Measurements from ENCODE around the gene PHF21B. TPM values are rescaled to one million over a fixed set of nuclear protein-coding genes. Genes with fewer than 3 reads are reported as not detected.

PHF21B gene
- polyA plus RNA-seq, 1 donor (not counting 4 experiments of a cell fraction or from before 2014, with no cell fraction given): not detected

DNA sequence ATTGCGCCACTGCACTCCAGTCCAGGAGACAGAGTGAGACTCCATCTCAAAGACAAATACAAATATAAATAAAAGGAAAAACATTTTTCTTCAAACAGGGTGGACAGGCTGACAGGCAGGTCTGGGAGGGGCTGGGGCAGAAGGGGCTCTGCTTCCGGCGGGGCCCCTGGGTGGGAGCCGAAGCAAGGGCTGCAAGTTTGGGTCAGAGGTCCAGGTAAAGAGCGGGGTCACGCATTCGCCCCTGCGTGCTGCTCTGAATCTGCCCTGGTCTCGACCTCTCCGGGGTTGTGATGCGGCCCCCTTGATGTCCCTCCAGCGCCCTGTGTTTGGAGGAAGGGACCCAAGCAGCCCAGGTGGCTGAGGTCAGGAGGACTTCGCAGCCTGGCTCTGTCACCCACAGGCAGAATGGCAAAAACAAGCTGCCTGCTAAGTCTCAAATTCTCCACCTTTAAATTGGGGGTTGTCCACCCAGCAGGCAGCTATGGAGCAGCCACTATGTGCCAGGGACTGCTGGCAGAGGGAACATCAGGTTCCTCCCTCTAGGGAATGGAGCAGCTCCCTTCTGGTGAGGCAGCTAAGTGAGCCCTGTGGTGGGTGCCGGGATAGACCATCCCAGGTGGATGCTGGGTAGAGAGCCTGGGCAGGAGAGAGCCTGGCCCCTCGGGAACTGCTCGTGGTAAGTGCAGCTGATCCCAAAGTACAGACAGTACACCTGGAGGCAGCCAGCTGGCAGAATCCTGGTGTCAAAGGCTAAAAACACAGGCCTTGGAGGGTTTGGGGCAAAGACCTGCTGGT, 10.3 kb upstream of the PHF21B start:
- Histone ChIP-seq H3K36me3 (ENCODE audit: control insufficient read depth in 2 of 2, extremely low read depth in 1 of 2, insufficient read depth in 2 of 2, low read length in 2 of 2) (no peaks in the 10 kb centered on the region), H2AFZ (ENCODE audit: control insufficient read depth, low read length) (no peak overlapping the region), H3K4me1 (ENCODE audit: control insufficient read depth, extremely low read depth, insufficient read depth, low read length) (no peaks in the 10 kb centered on the region), H3K9ac (ENCODE audit: control insufficient read depth, extremely low read depth, insufficient read depth, low read length) (no peak overlapping the region), H3K9me3 (ENCODE audit: control insufficient read depth, low read depth, low read length) (no peaks in the 10 kb centered on the region), H3K27me3 (ENCODE audit: control insufficient read depth, extremely low read depth, insufficient read depth, low read length) (peaks cover 17% of the 10 kb centered on the region), H3K79me2 (ENCODE audit: control insufficient read depth, insufficient read depth, low read length) (no peaks in the 10 kb centered on the region), H3K27ac (ENCODE audit: control insufficient read depth, insufficient read depth, low read length) (no peak overlapping the region), H3K4me2 (ENCODE audit: control insufficient read depth, extremely low read depth, insufficient read depth, low read depth, low read length) (no peak overlapping the region), H3K4me3 (ENCODE audit: control insufficient read depth in 2 of 3, extremely low read depth in 1 of 3, insufficient read depth in 2 of 3, low read depth in 1 of 3, low read length in 3 of 3) (no peak overlapping the region), H4K20me1 (ENCODE audit: control insufficient read depth, extremely low read depth, insufficient read depth, low read length) (no peaks in the 10 kb centered on the region), H3K9me1 (ENCODE audit: control insufficient read depth, extremely low read depth, insufficient read depth, low read length) (no peaks in the 10 kb centered on the region)
- DNase-seq (ENCODE audit: low read depth, low spot score): no peak
- dilution Hi-C loops (cut with MboI; ENCODE audit: extremely low pct_ligation_motif_present, low sequenced_read_pairs): no loop called here
- FAIRE-seq: no peak
- TF ChIP-seq CTCF (optimal IDR thresholded peaks at IDR 0.05 in 1 of 3, IDR thresholded peaks at IDR 0.05 in 1 of 3, conservative IDR thresholded peaks at IDR 0.05 in 1 of 3; ENCODE audit: extremely low read depth in 1 of 3, insufficient read depth in 2 of 3, low read length in 3 of 3): no peak
- TF ChIP-seq EZH2 (IDR thresholded peaks at IDR 0.05; ENCODE audit: low read length): no peak

- Histone ChIP-seq H4K20me1 (ENCODE audit: control insufficient read depth, extremely low read depth, insufficient read depth, low read length) (no peaks in the 10 kb centered on the region), H3K9me1 (ENCODE audit: control insufficient read depth, extremely low read depth, insufficient read depth, low read length) (no peaks in the 10 kb centered on the region), H3K79me2 (ENCODE audit: control insufficient read depth, insufficient read depth, low read length) (no peaks in the 10 kb centered on the region), H2AFZ (ENCODE audit: control insufficient read depth, low read length) (no peak overlapping the region), H3K27ac (ENCODE audit: control insufficient read depth, insufficient read depth, low read length) (no peak overlapping the region), H3K4me2 (ENCODE audit: control insufficient read depth, extremely low read depth, insufficient read depth, low read depth, low read length) (no peak overlapping the region), H3K9ac (ENCODE audit: control insufficient read depth, extremely low read depth, insufficient read depth, low read length) (no peak overlapping the region), H3K4me1 (ENCODE audit: control insufficient read depth, extremely low read depth, insufficient read depth, low read length) (peaks cover 6% of the 10 kb centered on the region), H3K27me3 (ENCODE audit: control insufficient read depth, extremely low read depth, insufficient read depth, low read length) (peaks cover 44% of the 10 kb centered on the region), H3K36me3 (ENCODE audit: control insufficient read depth in 2 of 2, extremely low read depth in 1 of 2, insufficient read depth in 2 of 2, low read length in 2 of 2) (no peaks in the 10 kb centered on the region), H3K4me3 (ENCODE audit: control insufficient read depth in 2 of 3, extremely low read depth in 1 of 3, insufficient read depth in 2 of 3, low read depth in 1 of 3, low read length in 3 of 3) (no peak overlapping the region), H3K9me3 (ENCODE audit: control insufficient read depth, low read depth, low read length) (no peaks in the 10 kb centered on the region)
- DNase-seq (ENCODE audit: low read depth, low spot score) (no peak), FAIRE-seq (no peak)
- dilution Hi-C loops (cut with MboI; ENCODE audit: extremely low pct_ligation_motif_present, low sequenced_read_pairs): no loop called here
- no peak for TF ChIP-seq EZH2 (IDR thresholded peaks at IDR 0.05; ENCODE audit: low read length)
- TF ChIP-seq CTCF (optimal IDR thresholded peaks at IDR 0.05 in 1 of 3, IDR thresholded peaks at IDR 0.05 in 1 of 3, conservative IDR thresholded peaks at IDR 0.05 in 1 of 3; ENCODE audit: extremely low read depth in 1 of 3, insufficient read depth in 2 of 3, low read length in 3 of 3): no peak
Measured at GRCh38 chr22:45014654-45015053, 4.8 kb upstream of the PHF21B start.

All from keratinocyte (primary cell).